ENCODE data around the gene UBE3A.

DNA sequence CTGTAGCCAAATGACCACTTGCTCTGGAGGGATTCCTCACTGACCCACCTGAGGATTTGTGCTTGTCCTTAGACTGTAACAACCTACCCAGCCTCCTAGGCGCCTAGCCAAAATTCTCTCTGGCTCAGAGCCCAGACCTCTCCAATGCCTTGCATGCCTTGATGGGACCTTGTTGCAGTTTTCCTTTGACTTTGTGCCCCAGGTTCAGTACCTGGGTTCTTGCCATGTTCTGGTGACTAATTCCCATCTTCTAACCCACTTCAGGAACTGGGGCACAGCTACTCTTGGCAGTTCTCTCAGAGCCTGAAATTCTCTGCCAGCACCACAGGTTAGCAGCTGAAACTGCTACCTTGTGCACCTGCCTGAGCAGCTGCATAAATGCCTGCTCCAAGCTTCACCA lies 27.0 kb upstream of the UBE3A start:
- TF ChIP-seq, protein P1, sequence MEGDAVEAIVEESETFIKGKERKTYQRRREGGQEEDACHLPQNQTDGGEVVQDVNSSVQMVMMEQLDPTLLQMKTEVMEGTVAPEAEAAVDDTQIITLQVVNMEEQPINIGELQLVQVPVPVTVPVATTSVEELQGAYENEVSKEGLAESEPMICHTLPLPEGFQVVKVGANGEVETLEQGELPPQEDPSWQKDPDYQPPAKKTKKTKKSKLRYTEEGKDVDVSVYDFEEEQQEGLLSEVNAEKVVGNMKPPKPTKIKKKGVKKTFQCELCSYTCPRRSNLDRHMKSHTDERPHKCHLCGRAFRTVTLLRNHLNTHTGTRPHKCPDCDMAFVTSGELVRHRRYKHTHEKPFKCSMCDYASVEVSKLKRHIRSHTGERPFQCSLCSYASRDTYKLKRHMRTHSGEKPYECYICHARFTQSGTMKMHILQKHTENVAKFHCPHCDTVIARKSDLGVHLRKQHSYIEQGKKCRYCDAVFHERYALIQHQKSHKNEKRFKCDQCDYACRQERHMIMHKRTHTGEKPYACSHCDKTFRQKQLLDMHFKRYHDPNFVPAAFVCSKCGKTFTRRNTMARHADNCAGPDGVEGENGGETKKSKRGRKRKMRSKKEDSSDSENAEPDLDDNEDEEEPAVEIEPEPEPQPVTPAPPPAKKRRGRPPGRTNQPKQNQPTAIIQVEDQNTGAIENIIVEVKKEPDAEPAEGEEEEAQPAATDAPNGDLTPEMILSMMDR (IDR thresholded peaks at IDR 0.05), result no peak
- TF ChIP-seq POLR2A (IDR thresholded peaks at IDR 0.05), result no peak

Measured in lower leg skin (tissue), 3 donors.